ENCODE measurements around the gene CSNK1A1L. TPM values are rescaled to one million over a fixed set of nuclear protein-coding genes. Genes with fewer than 3 reads are reported as not detected.

The CSNK1A1L gene
- total and polyA plus RNA-seq, 10 donors, result not detected

- TF ChIP-seq CTCF (IDR thresholded peaks at IDR 0.05 in 8 of 11, conservative IDR thresholded peaks at IDR 0.05 in 3 of 11) (no peak), POLR2AphosphoS5 (IDR thresholded peaks at IDR 0.05) (no peak), POLR2A (IDR thresholded peaks at IDR 0.05) (no peak)
- H3K27ac ChIP-seq, result peak overlapping the region in 1 of 8 donors; percentile 38
- H3K4me1 ChIP-seq, result no peaks in the 10 kb centered on the region
- intact Hi-C loops (cut with DNase I; ENCODE audit: low total_unique reads), result no loop called here
- no peaks in the 10 kb centered on the region for H3K27me3 ChIP-seq (replicated peaks in 1 of 7)
- DNase-seq, result no peak
- H3K4me3 ChIP-seq, result no peak overlapping the region
- WGBS, 5 donors, result 49 to 65% (median 60%) methylated on average over 3 of the region's 3 CpGs
- H3K36me3 ChIP-seq, result no peaks in the 10 kb centered on the region
- H3K9me3 ChIP-seq, result no peaks in the 10 kb centered on the region
Observed at GRCh38 chr13:37094099-37094498, 11.4 kb downstream of the CSNK1A1L start.

GRCh38 chr13:37091835-37092234 lies 13.6 kb downstream of the CSNK1A1L start:
- H3K36me3 ChIP-seq, result no peaks in the 10 kb centered on the region
- DNase-seq, result no peak
- no peaks in the 10 kb centered on the region for H3K27me3 ChIP-seq (replicated peaks in 1 of 7)
- intact Hi-C loops (cut with DNase I; ENCODE audit: low total_unique reads), result no loop called here
- 46 to 65% (median 54%) methylated on average over 1 of the region's 1 CpG for WGBS, 5 donors
- H3K4me3 ChIP-seq, result peak overlapping the region in 3 of 8 donors; percentile 10 to 53 (median 21)
- H3K27ac ChIP-seq, result peak overlapping the region in 7 of 8 donors; percentile 53 to 90 (median 77)
- H3K9me3 ChIP-seq, result no peaks in the 10 kb centered on the region
- TF ChIP-seq POLR2AphosphoS5 (IDR thresholded peaks at IDR 0.05) (no peak), CTCF (IDR thresholded peaks at IDR 0.05 in 8 of 11, conservative IDR thresholded peaks at IDR 0.05 in 3 of 11) (no peak), POLR2A (IDR thresholded peaks at IDR 0.05) (no peak)
- no peaks in the 10 kb centered on the region for H3K4me1 ChIP-seq

- H3K9me3 ChIP-seq, result no peaks in the 10 kb centered on the region
- peak; percentile 82 for DNase-seq
- no peaks in the 10 kb centered on the region for H3K36me3 ChIP-seq
- peak in 2 of 3 donors; percentile 36 to 73 for TF ChIP-seq POLR2AphosphoS5 (IDR thresholded peaks at IDR 0.05)
- peak in 1 of 11 experiments; percentile 12 for TF ChIP-seq CTCF (IDR thresholded peaks at IDR 0.05 in 8 of 11, conservative IDR thresholded peaks at IDR 0.05 in 3 of 11)
- TF ChIP-seq POLR2A (IDR thresholded peaks at IDR 0.05), result no peak
- peak overlapping the region in 7 of 8 donors; percentile 53 to 90 (median 77) for H3K27ac ChIP-seq
- peak overlapping the region in 3 of 8 donors; percentile 10 to 53 (median 21) for H3K4me3 ChIP-seq
- 40 to 81% (median 62%) methylated on average over 2 of the region's 2 CpGs for WGBS, 5 donors
- intact Hi-C loops (cut with DNase I; ENCODE audit: low total_unique reads), result no loop called here
- H3K4me1 ChIP-seq, result no peaks in the 10 kb centered on the region
- no peaks in the 10 kb centered on the region for H3K27me3 ChIP-seq (replicated peaks in 1 of 7)
Observed at GRCh38 chr13:37090912-37091311, 14.6 kb downstream of the CSNK1A1L start.

- no peak for DNase-seq
- TF ChIP-seq CTCF (IDR thresholded peaks at IDR 0.05 in 8 of 11, conservative IDR thresholded peaks at IDR 0.05 in 3 of 11) (no peak), POLR2A (IDR thresholded peaks at IDR 0.05) (no peak), POLR2AphosphoS5 (IDR thresholded peaks at IDR 0.05) (no peak)
- 85 to 93% (median 90%) methylated on average over 3 of the region's 3 CpGs for WGBS, 5 donors
- no peaks in the 10 kb centered on the region for H3K4me1 ChIP-seq
- H3K27ac ChIP-seq, result peak overlapping the region in 6 of 8 donors; percentile 57 to 90 (median 74)
- intact Hi-C loops (cut with DNase I; ENCODE audit: low total_unique reads), result no loop called here
- no peaks in the 10 kb centered on the region for H3K9me3 ChIP-seq
- H3K36me3 ChIP-seq, result no peaks in the 10 kb centered on the region
- H3K27me3 ChIP-seq (replicated peaks in 1 of 7), result no peaks in the 10 kb centered on the region
- no peak overlapping the region for H3K4me3 ChIP-seq
Observed at GRCh38 chr13:37089495-37089894, 16.0 kb downstream of the CSNK1A1L start.

All from spleen (tissue), 11 donors.